ENCODE data around the gene XRCC4. TPM values are rescaled to one million over a fixed set of nuclear protein-coding genes. Genes with fewer than 3 reads are reported as not detected.

The XRCC4 gene
- total and polyA plus RNA-seq, 9 of the 15 experiments (the other 6 are each of a cell fraction or from before 2014, with no cell fraction given): 13.6 to 61.6 (median 22.4) TPM

GRCh38 chr5:83077662-83078261 lies 415 bp downstream of the XRCC4 start (continued):
- TF ChIP-seq, protein P1, sequence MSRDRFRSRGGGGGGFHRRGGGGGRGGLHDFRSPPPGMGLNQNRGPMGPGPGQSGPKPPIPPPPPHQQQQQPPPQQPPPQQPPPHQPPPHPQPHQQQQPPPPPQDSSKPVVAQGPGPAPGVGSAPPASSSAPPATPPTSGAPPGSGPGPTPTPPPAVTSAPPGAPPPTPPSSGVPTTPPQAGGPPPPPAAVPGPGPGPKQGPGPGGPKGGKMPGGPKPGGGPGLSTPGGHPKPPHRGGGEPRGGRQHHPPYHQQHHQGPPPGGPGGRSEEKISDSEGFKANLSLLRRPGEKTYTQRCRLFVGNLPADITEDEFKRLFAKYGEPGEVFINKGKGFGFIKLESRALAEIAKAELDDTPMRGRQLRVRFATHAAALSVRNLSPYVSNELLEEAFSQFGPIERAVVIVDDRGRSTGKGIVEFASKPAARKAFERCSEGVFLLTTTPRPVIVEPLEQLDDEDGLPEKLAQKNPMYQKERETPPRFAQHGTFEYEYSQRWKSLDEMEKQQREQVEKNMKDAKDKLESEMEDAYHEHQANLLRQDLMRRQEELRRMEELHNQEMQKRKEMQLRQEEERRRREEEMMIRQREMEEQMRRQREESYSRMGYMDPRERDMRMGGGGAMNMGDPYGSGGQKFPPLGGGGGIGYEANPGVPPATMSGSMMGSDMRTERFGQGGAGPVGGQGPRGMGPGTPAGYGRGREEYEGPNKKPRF (IDR thresholded peaks at IDR 0.05; ENCODE audit: low read depth, low read length): no peak
- TF ChIP-seq, protein P2, sequence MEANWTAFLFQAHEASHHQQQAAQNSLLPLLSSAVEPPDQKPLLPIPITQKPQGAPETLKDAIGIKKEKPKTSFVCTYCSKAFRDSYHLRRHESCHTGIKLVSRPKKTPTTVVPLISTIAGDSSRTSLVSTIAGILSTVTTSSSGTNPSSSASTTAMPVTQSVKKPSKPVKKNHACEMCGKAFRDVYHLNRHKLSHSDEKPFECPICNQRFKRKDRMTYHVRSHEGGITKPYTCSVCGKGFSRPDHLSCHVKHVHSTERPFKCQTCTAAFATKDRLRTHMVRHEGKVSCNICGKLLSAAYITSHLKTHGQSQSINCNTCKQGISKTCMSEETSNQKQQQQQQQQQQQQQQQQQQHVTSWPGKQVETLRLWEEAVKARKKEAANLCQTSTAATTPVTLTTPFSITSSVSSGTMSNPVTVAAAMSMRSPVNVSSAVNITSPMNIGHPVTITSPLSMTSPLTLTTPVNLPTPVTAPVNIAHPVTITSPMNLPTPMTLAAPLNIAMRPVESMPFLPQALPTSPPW (CRISPR knock-in tag; IDR thresholded peaks at IDR 0.05): peak; percentile 41; the same call in 1 of the 2 replicates
- TF ChIP-seq, protein P3, sequence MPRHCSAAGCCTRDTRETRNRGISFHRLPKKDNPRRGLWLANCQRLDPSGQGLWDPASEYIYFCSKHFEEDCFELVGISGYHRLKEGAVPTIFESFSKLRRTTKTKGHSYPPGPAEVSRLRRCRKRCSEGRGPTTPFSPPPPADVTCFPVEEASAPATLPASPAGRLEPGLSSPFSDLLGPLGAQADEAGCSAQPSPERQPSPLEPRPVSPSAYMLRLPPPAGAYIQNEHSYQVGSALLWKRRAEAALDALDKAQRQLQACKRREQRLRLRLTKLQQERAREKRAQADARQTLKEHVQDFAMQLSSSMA (CRISPR knock-in tag; IDR thresholded peaks at IDR 0.05): no peak
- no peak for TF ChIP-seq TAL1 (IDR thresholded peaks at IDR 0.05)
- peak; percentile 85 for TF ChIP-seq GTF2E2 (tag; IDR thresholded peaks at IDR 0.05)
- no peak for TF ChIP-seq SREBF2 (CRISPR knock-in tag; IDR thresholded peaks at IDR 0.05)
- no peak for TF ChIP-seq RBM15 (IDR thresholded peaks at IDR 0.05; ENCODE audit: insufficient read depth, low read length)
- TF ChIP-seq ZNF778 (CRISPR knock-in tag; IDR thresholded peaks at IDR 0.05): no peak
- no peak for TF ChIP-seq PHF21A (IDR thresholded peaks at IDR 0.05; ENCODE audit: borderline replicate concordance, low read depth)
- TF ChIP-seq RBBP5 (IDR thresholded peaks at IDR 0.05; ENCODE audit: borderline replicate concordance, insufficient read depth, low read length, poor library complexity, severe bottlenecking): peak; percentile 40
- TF ChIP-seq ZNF232 (CRISPR knock-in tag; IDR thresholded peaks at IDR 0.05): no peak
- TF ChIP-seq, protein P4, sequence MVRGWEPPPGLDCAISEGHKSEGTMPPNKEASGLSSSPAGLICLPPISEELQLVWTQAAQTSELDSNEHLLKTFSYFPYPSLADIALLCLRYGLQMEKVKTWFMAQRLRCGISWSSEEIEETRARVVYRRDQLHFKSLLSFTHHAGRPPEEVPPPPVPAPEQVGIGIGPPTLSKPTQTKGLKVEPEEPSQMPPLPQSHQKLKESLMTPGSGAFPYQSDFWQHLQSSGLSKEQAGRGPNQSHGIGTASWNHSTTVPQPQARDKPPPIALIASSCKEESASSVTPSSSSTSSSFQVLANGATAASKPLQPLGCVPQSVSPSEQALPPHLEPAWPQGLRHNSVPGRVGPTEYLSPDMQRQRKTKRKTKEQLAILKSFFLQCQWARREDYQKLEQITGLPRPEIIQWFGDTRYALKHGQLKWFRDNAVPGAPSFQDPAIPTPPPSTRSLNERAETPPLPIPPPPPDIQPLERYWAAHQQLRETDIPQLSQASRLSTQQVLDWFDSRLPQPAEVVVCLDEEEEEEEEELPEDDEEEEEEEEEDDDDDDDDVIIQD (CRISPR knock-in tag; IDR thresholded peaks at IDR 0.05): no peak
- TF ChIP-seq, protein P5, sequence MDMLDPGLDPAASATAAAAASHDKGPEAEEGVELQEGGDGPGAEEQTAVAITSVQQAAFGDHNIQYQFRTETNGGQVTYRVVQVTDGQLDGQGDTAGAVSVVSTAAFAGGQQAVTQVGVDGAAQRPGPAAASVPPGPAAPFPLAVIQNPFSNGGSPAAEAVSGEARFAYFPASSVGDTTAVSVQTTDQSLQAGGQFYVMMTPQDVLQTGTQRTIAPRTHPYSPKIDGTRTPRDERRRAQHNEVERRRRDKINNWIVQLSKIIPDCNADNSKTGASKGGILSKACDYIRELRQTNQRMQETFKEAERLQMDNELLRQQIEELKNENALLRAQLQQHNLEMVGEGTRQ (CRISPR knock-in tag; IDR thresholded peaks at IDR 0.05): no peak
- TF ChIP-seq, protein P6, sequence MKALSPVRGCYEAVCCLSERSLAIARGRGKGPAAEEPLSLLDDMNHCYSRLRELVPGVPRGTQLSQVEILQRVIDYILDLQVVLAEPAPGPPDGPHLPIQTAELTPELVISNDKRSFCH (CRISPR knock-in tag; IDR thresholded peaks at IDR 0.05): no peak
- TF ChIP-seq, protein P6 (tag; IDR thresholded peaks at IDR 0.05): no peak
- TF ChIP-seq, protein P7, sequence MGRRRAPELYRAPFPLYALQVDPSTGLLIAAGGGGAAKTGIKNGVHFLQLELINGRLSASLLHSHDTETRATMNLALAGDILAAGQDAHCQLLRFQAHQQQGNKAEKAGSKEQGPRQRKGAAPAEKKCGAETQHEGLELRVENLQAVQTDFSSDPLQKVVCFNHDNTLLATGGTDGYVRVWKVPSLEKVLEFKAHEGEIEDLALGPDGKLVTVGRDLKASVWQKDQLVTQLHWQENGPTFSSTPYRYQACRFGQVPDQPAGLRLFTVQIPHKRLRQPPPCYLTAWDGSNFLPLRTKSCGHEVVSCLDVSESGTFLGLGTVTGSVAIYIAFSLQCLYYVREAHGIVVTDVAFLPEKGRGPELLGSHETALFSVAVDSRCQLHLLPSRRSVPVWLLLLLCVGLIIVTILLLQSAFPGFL (CRISPR knock-in tag; IDR thresholded peaks at IDR 0.05): no peak
- TF ChIP-seq MYC (IDR thresholded peaks at IDR 0.05; ENCODE audit: low read depth, low read length): no peak
- no peak for TF ChIP-seq MYC (CRISPR knock-in tag; IDR thresholded peaks at IDR 0.05; ENCODE audit: borderline replicate concordance, low read depth)
- no peak for TF ChIP-seq STAT5B (CRISPR knock-in tag; IDR thresholded peaks at IDR 0.05)
- no peak for TF ChIP-seq HSF4 (CRISPR knock-in tag; IDR thresholded peaks at IDR 0.05; ENCODE audit: borderline replicate concordance)
